T-helper 2 cell (primary cell): ENCODE measurements around the gene CTSF.
A peak's percentile ranks its signal among the peaks of the same experiment; 100 is the strongest.
"Not testable (repeated sequence)": the region's sequence is repeated elsewhere in the genome, so short reads cannot be mapped to it uniquely, and the experiment has no call there.

Experiments used
- DNase-seq, 5 experiments: peaks; one replicate each; pipeline versions ENCODE4 v3.0.0 to v3.0.0-alpha.2; 2012 to 2022

CTSF gene

DNA sequence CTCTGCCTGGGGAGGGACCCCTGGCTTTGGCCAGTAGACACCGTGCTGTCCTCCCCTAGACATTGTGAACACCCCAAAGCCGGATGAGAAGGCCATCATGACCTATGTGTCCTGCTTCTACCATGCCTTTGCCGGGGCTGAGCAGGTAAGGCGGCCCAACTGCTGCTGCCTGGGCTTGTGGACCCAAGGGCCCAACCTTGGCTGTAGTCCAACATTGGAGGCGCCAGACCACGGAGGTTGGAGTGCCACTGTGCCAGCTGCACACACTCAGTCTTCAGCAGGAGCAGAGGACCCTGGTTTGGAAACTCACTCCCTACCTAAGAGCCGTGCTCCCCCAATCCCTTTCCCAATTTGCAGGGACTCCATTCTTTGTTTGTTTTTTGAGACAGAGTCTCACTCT is 12.3 kb downstream of the CTSF start:
- DNase-seq = no peak

DNA sequence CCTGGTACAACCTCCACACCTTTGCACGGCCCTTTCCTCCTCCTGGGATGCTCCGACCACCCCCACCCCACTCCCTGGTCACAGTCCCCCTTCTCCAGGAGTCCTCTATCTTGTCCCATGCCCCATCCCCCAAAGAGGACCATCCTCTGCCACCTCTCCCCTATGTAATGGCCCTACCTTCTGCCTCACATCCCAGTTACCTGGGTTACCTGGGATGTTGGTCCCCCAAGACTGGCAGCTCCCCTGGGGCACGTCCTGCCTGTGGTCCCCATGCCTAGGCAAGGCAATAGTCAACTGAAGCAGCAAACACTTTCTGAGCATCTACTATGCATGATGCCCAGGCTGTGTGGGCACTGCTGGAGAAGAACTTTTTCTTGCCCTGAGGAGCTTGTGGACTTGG is 13.0 kb downstream of the CTSF start:
- no peak for DNase-seq

DNA sequence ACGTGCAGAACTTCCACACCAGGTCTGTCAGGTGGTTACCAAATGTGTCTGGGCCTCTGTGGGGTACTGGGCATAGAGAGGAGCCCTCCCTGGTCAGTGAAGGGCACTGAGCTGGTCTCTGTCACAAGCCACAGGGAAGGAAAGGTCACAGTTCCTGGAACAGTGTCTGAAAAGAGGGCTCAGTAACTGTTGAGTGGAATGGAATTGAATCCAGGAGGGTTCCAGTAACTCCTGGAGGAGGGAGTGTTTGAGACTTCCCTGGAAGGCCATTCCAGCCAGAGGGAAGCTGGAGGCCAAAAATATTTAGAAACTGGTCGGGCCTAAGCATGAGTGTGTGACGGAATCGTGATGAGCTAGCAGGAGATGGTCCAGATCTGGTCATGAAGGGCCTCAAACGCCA is 13.8 kb downstream of the CTSF start:
- DNase-seq = no peak

DNA sequence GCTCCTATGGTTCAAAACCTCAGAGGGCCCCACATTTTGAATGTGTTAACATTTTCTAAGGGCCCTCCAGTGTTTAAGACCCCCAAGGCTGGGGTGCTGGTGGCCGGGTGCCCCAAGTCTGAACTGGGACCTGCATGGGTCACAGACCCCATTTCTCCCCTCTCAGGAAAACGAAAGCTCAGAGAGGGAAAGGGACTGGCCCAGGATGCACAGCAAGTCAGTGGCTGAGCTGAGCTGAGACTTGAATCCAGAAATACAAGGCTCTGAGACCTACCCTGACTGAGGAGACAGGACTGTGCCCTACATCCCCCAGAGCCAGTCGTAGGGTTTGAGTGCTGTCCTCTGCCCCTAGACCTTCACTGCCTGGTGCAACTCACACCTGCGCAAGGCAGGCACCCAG is 17.5 kb downstream of the CTSF start:
- DNase-seq = no peak

DNA sequence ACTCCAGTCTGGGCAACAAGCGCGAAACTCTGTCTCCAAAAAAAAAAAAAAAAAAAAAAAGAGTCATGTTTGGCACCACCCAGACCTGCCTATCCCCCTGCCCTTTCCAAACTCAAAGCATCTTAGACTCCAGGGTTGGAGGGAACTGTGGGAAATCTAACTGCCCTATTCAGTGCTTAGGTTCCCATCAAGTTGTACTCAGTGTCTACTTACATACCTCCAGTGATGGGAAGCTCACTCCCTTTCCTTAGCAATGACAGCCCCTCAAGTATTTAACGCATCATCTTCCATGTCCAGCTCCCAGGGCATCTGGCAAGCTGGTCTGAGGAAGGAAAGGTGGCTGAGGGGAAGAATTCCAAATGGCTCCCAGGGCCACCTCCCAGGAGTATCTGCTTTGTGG is 18.7 kb downstream of the CTSF start:
- DNase-seq = no peak

DNA sequence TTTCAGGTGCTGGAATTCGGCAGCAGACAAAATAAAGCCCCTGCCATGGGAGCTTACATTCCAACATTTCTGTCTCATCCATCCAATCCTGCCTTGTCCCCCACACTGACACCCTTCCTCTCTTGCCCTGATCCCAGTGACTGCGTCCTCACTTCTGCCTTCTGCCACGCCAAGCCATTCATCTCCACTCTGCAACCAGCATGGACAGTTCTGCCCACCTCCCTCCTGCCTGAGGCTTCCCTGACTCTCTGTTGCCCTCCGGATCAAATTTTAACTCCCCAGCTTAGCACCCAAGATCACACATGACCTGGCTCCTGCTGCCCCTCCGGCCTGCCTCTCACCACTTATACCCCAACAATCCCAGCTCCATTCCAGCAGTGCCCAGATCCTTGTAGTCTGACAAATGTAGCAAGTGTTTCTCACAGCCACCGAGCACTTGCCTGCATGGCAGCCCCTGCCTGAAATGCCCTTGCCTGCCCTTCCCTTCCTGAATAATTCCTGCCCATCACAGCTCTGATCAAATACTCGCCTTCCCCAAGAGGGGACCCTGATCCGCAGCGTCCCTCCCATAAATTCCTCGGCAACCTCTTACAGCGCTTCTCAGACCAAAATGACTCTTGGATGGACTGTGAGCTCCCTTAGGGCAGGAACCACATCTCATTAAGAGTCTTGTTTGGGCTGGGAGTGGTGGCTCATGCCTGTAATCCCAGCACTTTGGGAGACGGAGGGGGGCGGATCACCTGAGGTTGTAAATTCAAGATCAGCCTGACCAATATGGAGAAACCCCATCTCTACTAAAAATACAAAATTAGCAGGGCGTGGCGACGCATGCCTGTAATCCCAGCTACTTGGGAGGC is 19.4 kb downstream of the CTSF start:
- no peak for DNase-seq

DNA sequence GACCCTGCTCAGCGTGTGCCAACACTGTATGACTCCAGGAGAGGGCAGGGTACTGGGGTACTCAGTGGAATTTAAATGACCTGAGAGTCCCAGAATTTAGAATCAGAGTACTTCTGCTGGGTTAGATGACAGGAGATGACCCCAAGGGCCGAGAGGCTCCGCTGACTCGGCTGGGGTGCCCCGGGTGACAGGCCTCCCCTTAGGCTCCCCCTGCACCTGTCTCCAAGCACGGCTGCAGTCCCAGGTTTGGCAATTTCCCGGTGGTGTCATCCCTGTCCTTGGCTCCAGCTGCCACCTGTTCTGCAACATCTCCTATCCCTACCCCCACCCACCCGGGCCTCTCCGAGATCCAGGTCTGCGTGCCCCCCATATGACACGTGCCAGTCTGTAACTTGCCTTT is 20.4 kb downstream of the CTSF start:
- no peak for DNase-seq

DNA sequence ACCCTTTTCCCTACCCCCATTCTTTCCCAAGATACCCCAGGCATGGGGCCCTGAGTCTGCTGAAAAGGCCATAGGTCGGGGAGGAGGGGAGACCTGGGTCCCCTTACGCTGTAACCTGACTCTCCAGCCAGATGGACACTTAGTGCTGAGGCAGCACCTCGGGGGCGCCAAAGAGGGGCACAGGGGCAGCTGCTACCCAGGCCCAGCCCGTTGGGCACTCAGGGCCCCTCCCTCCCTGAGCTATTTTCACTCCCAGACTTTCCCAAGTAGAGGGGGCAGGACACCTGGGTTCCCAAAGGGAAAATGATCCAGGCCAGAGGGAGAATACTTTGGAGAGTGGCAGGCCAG is 20.8 kb downstream of the CTSF start:
- DNase-seq = no peak

DNA sequence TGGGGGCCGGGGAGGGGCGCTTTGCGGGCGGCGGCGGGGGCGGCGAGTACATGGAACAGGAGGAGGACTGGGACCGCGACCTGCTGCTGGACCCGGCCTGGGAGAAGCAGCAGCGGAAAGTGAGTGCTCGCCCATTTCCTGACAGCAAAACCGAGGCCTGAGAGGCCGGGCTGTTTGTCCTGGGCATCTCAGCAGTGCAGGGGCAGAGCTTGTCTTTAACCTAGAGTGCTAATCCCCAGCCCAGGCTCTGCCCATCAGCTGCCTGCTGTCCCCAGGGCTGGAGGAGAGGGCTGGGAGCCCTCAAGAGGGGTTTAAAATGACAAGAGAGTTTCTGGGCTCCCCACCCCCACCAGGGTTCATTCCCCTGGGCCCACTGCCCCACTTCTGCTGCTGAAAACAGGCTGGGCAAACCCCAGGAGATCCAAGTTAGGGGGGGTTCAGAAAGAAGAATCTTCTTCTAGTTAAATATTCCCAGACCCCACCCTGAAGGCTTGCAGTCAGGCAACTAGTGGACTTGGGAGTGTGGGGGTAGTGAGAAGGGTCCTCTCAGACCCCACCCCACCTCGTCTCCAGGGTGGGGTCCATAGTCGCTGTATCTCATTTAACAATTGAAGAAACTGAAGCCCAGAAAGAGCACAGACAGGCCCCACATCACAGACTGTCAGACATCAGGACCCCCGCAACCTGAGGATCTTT is 21.3 kb downstream of the CTSF start:
- DNase-seq = no peak

DNA sequence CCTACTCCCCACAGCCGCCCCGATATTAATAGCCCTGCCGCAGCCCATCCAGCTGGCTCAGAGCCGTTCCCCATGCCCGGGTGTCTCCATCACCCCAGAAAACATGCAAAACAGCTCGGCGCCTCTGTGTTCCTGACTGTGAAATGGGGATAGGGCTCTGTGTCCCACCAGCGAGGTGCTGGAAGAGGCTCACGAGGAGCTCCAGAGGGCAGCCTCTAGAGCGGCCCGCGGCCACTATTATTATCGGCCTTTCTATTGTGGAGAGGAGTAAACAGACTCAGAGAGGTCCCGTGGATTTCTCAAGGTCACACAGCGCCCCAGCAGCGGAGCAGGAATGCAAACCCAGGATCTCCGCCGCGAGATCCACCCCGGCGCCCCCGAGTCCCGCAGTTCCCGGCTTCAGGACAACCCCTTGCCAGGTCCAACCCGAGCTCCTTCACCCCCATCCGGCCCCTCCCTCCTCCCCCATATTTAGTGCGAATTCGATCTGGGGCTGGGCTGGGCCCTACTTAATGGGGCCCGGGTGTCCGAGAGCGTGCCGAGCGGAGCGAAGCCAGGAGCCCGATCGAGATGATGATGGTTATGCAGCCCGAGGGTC is 21.9 kb downstream of the CTSF start, which contains the start of gene ACTN3:
Gene ACTN3 (plus strand): TSS at position 536 of the 598 bp plus-strand sequence. CDS start 35 bp downstream, at position 571.
- DNase-seq = peak in 1 of 5 experiments; percentile 18

DNA sequence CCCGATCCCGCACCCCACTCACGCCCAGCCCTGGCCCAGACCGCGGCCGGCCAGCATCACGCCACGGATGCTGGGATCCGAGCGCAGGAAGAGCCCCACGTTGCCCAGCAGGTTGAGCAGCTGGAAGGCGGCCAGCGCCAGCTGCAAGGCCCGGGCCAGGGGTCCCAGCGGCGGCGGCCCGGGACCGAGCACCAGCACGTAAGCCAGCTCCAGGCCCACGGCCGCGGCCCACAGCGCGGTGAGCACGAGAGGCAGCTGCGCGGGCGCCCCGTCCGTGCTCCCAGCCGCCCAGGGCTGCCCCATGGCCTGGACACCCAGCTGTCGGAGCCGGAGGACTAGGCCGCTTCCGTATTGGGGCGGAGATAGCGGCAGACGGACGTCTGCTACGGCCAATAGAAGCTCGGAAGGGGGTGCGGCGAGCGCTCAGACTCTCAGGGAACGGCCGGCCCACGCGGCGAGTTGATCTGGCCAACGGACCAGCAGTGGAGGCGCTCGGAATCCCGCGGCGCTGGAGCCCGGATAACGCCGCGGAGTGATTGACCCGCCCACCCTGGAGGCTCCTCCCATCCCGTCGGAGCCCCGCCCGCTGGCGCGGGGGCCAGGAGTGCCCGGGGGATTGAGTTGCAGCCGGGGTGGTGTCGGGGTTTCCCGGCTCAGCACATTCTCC is 22.6 kb downstream of the CTSF start, which contains the start of gene ZDHHC24:
Gene ZDHHC24 (minus strand): TSS at position 348 of the 667 bp plus-strand sequence. CDS start 45 bp downstream, at position 303.
- peak; percentile 79 to 92 (median 79) for DNase-seq

DNA sequence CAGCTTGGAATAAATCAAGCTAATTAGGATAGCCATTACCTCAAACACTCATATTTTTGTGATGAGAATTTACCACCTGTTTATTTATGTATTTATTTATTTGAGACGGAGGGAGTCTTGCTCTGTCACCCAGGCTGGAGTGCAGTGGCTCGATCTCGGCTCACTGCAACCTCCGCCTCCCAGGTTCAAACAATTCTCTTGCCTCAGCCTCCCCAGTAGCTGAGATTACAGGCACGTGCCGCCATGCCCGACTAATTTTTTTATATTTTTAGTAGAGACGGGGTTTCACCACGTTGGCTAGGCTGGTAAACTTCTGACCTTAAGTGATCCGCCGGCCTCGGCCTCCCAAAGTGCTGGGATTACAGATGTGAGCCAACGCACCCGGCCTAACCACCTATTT is 23.5 kb downstream of the CTSF start:
- not testable (repeated sequence) for DNase-seq

DNA sequence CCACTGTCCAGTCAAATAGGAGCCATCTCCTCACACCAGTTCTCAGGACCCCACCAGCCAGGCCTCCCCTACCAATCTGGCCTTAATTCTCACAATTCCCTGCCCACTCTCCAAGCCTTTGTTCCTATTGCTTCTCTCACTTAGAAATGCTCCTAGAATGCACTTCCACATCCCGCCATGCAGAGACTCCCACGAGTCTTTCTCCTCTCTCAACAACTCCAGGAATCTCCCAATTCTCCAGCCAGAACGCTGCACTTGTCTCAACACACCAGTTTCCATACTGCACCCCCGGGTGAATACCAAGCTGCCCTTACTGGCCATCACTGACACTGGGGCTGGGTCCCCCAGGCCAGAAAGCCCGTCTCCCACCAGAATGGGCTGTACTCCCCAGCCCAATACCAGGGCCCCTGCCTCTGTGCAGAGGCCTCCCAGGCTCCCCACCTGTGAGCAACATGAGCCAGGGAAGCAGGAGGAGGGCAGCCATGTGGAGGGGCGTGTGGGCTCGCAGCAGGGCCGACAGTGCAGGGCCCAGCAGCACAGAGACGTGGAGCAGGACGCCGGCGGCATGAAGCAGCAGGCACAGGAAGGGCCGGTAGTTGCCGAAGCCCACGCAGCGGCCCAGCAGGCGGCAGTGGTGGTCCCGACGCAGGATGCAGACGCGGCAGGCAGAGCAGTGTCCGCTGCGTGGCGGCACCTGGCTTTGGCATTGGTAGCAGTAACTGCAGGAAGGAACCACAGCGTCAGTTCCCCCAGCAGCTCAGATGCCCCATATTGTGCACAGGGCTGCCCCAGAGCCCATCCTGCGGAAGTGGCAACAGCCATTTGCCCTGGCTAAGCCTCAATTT is 24.9 kb downstream of the CTSF start:
- peak in 3 of 5 experiments; percentile 48 to 88 (median 77) for DNase-seq

DNA sequence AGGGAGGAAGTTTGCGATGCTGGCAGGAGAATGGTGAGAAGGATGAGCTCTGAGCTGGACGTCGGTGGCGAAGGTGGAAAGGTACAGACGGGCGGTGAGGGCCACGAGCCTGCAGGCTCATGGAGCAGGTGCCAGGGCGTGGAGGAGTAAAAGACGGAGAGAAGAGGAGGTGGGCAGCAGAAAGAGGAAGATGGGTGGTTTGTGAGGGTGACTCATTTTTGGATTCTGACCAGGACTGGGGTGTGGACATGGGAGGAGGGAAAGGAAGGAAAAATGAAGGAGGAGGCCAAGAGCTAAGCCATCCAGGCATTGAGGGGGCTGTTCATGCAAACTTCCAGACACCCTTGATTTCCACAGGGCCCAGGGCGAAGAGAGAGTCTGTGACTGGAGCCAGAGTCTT is 26.0 kb downstream of the CTSF start:
- no peak for DNase-seq

DNA sequence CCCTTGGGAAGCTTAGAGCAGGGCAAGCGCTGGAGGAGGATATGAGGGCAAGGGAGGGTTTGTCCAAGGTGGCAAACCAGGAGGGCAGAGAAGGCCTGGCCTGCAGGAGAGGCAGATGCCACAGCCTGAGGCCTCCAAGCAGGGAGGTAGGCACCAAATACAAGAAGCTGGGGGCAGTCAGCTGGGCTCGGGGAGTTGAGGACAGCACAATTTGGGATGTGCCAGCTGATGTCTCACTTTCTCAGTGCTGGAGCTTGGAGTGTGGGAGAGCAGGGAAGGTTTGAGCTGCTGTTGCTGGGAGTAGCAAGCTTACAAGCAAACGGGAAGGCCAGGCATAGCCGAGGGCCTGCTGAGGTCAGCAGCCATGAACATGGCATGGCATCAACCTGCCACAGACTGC is 26.5 kb downstream of the CTSF start:
- DNase-seq = no peak

DNA sequence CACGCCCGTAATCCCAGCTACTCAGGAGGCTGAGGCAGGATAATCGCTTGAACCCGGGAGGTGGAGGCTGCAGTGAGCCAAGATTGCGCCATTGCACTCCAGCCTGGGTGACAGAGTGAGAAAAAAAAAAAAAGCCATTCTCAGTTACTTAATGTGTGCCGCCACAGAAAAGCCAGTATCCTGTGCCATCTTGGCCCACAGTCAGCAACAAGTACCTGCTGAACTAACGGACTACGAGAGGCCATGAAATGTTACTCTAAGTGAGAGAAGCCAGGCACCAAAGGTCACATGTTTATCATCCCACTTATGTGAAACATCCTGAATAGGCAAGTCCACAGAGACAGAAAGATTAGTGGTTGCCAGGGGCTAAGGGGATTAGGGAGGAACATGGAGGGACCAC is 27.8 kb downstream of the CTSF start:
- not testable (repeated sequence) for DNase-seq

DNA sequence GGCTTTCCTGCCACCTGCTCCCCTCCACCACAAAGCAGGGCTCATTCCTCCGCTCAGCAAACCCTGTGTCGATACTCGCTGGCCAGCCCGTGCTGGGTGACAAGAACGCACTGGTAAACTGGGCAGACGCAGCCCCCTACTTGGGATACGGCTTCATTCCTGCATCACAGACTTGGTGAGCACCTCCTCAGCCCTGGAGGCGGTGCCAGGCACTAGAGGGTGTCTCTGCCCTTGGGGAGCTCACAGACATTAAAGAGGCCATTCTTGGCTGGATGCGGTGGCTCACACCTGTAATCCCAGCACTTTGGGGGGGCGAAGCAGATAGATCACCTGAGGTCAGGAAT is 28.6 kb downstream of the CTSF start:
- DNase-seq = no peak

DNA sequence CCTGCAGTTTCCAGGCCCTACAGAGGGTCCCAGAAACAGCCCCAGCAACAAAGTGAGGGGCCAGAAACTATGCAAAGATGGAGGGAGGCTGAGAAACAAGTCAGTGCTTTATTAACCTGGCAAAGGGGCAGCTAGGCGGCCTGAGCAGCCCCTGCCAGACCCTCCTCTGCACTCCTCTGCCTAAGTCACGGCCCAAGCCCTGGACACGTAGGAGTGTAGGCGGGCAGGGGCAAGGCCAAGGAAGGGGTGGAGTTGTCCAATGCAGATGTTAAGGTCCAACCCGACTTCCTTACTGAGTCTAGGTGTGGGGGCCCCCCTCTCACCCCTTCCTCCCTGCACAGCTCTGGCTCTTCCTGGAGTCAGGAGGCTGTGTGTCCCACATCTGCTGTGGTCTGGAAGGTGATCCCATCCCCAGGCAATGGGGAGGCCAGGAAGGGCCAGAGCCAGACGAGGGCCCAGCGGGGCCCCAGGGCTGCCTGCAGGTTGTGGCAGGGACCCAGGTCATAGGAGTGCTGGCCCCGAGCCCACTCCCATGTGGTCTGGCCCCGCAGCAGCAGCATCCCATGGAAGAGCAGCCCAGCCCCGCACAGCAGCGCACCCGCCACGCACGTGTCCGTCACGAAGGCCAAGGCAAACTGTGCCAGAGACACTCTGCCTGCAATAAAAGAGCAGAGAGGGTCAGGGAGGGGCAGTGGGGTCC is 29.1 kb downstream of the CTSF start:
- DNase-seq = no peak

DNA sequence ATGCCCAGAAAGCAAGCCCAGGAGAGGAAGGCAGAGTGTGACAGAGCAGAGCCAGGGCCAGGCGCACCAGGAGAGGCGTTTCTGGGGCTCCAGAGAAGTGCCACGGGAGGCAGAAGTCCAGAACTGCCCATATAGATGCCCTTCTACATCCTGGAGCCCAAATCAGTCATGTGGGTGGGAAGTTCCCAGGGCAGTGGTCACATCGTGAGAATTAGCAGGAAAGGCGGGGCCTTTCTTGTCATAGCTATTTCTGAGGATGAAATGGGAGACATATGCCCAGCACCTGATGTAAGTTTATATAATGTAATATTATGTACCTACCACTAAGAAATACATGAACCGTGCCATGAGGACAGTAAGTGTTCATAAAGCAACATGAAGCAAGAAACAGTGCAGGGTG is 35.6 kb downstream of the CTSF start:
- no peak for DNase-seq

DNA sequence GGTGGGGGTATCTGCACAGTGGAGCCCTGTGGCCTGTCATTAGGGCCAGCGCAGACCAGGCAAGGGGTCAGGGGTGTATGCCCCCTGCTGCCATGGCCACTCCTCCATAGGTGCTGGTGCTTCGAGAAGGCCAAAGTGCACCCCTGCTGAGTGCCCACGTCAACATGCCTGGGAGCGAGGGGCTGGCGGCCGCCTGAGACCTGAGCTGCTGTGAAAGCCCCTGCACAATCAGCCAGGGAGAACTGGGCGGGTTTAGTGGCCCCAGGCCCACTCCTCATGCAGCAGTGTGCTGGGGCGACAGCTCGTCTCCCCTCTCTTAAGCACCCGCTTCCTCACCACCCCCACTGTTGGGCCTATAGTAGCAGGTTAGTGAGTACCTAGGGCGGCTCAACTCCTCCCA is 36.6 kb downstream of the CTSF start:
- DNase-seq = no peak

DNA sequence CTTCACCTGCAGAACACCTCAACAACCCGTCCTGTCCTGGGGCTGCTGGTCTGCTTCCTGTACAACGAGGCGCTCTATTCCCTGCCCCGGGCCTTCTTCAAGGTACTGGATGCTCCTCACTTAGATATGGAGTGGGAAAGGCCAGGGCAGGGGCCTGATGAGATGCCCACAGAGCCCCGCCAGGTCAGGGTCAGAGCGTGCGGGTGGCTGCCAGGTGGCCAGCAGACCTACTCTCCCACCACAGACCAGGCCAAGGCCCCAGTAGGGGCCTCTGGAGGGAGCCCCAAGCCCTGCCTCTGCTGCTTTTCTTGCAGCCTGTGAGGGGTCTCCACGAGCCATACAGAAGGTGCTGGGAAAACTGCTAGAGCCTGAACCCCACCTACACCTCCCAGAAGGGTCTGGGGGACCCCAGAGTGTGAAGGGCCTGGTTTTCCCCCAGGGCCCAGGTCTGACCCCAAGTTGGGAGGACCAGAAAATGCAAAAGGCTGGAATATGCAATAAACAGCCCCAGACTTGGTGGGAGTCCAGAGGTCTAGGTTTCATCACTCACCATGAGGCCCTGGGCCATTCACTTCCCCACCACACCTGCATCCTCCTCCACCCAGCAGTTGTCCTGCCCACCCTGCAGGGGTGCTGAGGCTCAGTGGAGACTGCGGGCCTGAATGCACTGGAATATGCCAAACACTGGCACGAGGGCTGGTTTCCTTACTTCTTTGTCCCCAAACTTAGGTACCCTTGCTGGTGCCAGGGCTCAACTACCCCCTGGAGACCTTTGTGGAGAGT is 37.3 kb downstream of the CTSF start:
- no peak for DNase-seq
